Smooth muscle cell (in vitro differentiated cells): Measurements from ENCODE around the gene TMEM86A. TPM values are rescaled to one million over a fixed set of nuclear protein-coding genes. Genes with fewer than 3 reads are reported as not detected.
A peak's percentile ranks its signal among the peaks of the same experiment; 100 is the strongest.
"Not testable (repeated sequence)": the region's sequence is repeated elsewhere in the genome, so short reads cannot be mapped to it uniquely, and the experiment has no call there.

Experiments used
- DNase-seq: peaks from one replicate; lab custom pipeline; 2025; ENCODE audit not compliant: unreplicated experiment; lab: John Stamatoyannopoulos, UW
- H2AFZ ChIP-seq: fragments of 200-600 bp; sonication (generic); 2 replicates; pipeline ENCODE4 v1.6.0; 2016; ENCODE audit warnings: antibody characterized with exemption, low read depth, mild to moderate bottlenecking
- H3F3A ChIP-seq: fragments of 200-600 bp; sonication (generic); 2 replicates; pipeline ENCODE4 v1.6.0; 2017; ENCODE audit warnings: antibody characterized with exemption, low read depth
- H3K27ac ChIP-seq: fragments of 200-600 bp; sonication (generic); 2 replicates; pipeline ENCODE4 v1.5.1; 2016; ENCODE audit warnings: low read depth, mild to moderate bottlenecking
- H3K27me3 ChIP-seq: fragments of 200-600 bp; sonication (generic); 2 replicates; pipeline ENCODE4 v1.6.1; 2016; ENCODE audit warnings: low read depth, mild to moderate bottlenecking
- H3K36me3 ChIP-seq: fragments of 200-600 bp; sonication (generic); 2 replicates; pipeline ENCODE4 v1.5.1; 2016; ENCODE audit warnings: low read depth
- H3K4me1 ChIP-seq: fragments of 200-600 bp; sonication (generic); 2 replicates; pipeline ENCODE4 v1.5.1; 2016; ENCODE audit warnings: low read depth
- H3K4me2 ChIP-seq: fragments of 200-600 bp; sonication (generic); 2 replicates; pipeline ENCODE4 v1.6.0; 2016; ENCODE audit warnings: mild to moderate bottlenecking
- H3K4me3 ChIP-seq: fragments of 200-600 bp; sonication (generic); 2 replicates; pipeline ENCODE4 v1.5.1; 2016; ENCODE audit warnings: mild to moderate bottlenecking
- H3K79me2 ChIP-seq: fragments of 200-600 bp; sonication (generic); 2 replicates; pipeline ENCODE4 v1.6.0; 2016; ENCODE audit warnings: low read depth, mild to moderate bottlenecking
- H3K9ac ChIP-seq: fragments of 200-600 bp; sonication (generic); 2 replicates; pipeline ENCODE4 v1.6.0; 2016; ENCODE audit warnings: low read depth
- H3K9me3 ChIP-seq: fragments of 200-600 bp; sonication (generic); replicated peaks from 2 replicates; pipeline ENCODE4 v1.5.1; 2016; ENCODE audit warnings: low read depth
- H4K20me1 ChIP-seq: fragments of 200-600 bp; sonication (generic); 2 replicates; pipeline ENCODE4 v1.6.0; 2016; ENCODE audit warnings: low read depth
- WGBS: methylation state at CpG from one replicate; pipeline ENCODE4 v1.1.7; 2016; ENCODE audit warnings: low lambda C conversion rate; 5-methylcytosine and 5-hydroxymethylcytosine counted together
- polyA plus RNA-seq: library from polyadenylated mRNA; unstranded; fragments of >200 nt; fragmentation: Nextera tagmentation; extraction: Ambion mirVana; gene quantifications from 2 replicates; pipeline ENCODE4 v1.2.1, GENCODE V29; 2016
- total RNA-seq: library from RNA; depleted of rRNA; stranded (reverse); fragments of >200 nt; gene quantifications from 2 replicates; pipeline ENCODE4 v1.2.3, GENCODE V29; 2014
- TF ChIP-seq, protein P1 (sequence below): fragments of 200-600 bp; sonication (generic); IDR thresholded peaks from 2 replicates; pipeline ENCODE4 v1.5.1; 2017; ENCODE audit warnings: borderline replicate concordance, mild to moderate bottlenecking, antibody characterized with exemption; ENCODE audit not compliant: insufficient read depth, poor library complexity, severe bottlenecking

TMEM86A gene
- total and polyA plus RNA-seq, 2 experiments from 2014 or later, result 1.2 to 2.6 TPM

DNA sequence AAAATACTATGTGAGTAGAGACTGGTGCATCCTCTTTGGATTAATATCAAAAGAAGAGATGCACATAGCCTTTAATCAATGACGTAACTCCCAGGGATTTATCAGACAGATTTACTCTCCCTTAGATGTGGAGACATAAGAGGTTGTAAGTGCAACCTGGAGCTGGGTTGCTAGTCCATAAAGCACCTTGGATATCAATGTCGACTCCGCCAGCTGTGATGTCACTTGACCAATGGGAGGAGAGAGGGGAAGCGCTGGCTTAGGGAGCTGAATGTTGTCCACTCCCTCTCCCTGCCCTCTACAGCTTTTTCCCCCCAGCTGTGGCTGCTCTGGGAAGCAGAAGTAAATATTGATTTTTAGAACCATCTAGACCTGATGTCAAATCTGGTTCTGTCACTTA, 28.9 kb upstream of the TMEM86A start:
- TF ChIP-seq, protein P1, sequence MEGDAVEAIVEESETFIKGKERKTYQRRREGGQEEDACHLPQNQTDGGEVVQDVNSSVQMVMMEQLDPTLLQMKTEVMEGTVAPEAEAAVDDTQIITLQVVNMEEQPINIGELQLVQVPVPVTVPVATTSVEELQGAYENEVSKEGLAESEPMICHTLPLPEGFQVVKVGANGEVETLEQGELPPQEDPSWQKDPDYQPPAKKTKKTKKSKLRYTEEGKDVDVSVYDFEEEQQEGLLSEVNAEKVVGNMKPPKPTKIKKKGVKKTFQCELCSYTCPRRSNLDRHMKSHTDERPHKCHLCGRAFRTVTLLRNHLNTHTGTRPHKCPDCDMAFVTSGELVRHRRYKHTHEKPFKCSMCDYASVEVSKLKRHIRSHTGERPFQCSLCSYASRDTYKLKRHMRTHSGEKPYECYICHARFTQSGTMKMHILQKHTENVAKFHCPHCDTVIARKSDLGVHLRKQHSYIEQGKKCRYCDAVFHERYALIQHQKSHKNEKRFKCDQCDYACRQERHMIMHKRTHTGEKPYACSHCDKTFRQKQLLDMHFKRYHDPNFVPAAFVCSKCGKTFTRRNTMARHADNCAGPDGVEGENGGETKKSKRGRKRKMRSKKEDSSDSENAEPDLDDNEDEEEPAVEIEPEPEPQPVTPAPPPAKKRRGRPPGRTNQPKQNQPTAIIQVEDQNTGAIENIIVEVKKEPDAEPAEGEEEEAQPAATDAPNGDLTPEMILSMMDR, result no peak
- no peaks in the 10 kb centered on the region for H3K36me3 ChIP-seq
- H3F3A ChIP-seq, result no peaks in the 10 kb centered on the region
- 83% methylated on average over 4 of the region's 4 CpGs for whole genome bisulfite sequencing
- no peak overlapping the region for H3K27ac ChIP-seq
- no peaks in the 10 kb centered on the region for H3K79me2 ChIP-seq
- H3K27me3 ChIP-seq, result no peaks in the 10 kb centered on the region
- DNase-seq, result no peak
- H3K4me3 ChIP-seq, result no peak overlapping the region
- no peaks in the 10 kb centered on the region for H4K20me1 ChIP-seq
- no peak overlapping the region for H3K9ac ChIP-seq
- H3K4me1 ChIP-seq, result no peaks in the 10 kb centered on the region
- no peak overlapping the region for H3K4me2 ChIP-seq
- no peak overlapping the region for H2AFZ ChIP-seq
- no peaks in the 10 kb centered on the region for H3K9me3 ChIP-seq

DNA sequence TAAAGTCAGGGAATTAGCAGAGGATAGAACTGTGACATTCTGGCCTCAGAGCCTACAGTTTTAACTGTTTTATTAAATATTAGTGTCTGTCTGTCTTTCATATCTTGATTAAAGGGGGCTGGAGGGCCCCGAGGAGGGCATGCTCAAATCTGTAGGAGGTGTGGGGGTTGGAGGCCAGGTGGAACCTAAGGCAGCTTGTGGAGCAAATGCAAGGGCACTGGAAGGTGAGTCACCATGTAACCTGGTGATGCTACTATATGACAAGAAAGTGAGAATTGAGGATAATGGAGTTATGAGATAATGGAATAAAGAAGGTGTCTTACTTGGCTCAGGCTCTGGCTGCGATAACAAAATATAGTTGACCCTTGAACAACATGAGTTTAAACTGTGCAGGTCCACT, 27.3 kb upstream of the TMEM86A start:
- H3K9me3 ChIP-seq, result no peaks in the 10 kb centered on the region
- H3K9ac ChIP-seq, result no peak overlapping the region
- DNase-seq, result no peak
- no peak overlapping the region for H3K4me2 ChIP-seq
- H4K20me1 ChIP-seq, result no peaks in the 10 kb centered on the region
- TF ChIP-seq, protein P1, result no peak
- WGBS, result 93% methylated on average over 2 of the region's 2 CpGs
- H3K27me3 ChIP-seq, result no peaks in the 10 kb centered on the region
- no peaks in the 10 kb centered on the region for H3K4me1 ChIP-seq
- peak overlapping the region; percentile 12 for H3K27ac ChIP-seq
- H3K4me3 ChIP-seq, result no peak overlapping the region
- no peaks in the 10 kb centered on the region for H3F3A ChIP-seq
- no peak overlapping the region for H2AFZ ChIP-seq
- H3K36me3 ChIP-seq, result no peaks in the 10 kb centered on the region
- no peaks in the 10 kb centered on the region for H3K79me2 ChIP-seq

DNA sequence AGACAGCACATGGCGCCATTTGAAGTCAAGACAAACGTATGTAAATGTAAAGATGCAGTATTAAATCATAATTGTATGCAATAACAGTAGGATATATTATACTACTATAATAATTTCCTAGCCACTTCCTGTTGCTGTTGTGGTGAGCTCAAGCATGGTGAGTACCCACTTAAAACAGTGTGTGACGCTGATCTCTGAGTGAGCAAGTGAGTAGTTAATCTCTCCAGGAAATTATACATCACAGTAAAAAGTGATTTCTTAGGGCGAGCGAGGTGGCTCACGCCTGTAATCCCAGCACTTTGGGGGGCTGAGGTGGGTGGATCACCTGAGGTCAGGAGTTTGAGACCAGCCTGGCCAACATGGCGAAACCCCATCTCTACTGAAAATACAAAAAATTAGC, 26.4 kb upstream of the TMEM86A start:
- H3K27ac ChIP-seq, H3K9ac ChIP-seq, H3K4me2 ChIP-seq, H3K79me2 ChIP-seq, H3F3A ChIP-seq, H3K9me3 ChIP-seq, DNase-seq, H2AFZ ChIP-seq, H4K20me1 ChIP-seq, H3K27me3 ChIP-seq, H3K4me1 ChIP-seq, H3K36me3 ChIP-seq, H3K4me3 ChIP-seq: not testable (repeated sequence)
- WGBS, result 93% methylated on average over 7 of the region's 7 CpGs

DNA sequence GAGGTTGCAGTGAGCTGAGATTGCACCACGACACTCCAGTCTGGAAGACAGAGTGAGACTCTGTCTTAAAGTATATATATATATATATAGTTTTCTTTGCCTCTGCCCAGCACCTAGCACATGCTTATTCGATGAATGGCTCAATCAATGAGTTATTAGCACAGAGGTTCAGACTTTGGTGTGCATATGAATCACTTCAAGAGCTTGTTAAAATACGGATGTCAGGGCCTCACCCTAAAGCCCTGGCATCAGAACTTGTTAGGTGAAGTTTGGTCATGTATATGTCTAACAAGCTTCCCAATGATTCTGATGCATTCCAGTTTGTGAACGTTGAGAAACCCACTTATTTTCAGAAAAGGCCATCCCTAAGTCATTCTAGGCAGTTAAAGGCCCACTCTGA, 21.8 kb upstream of the TMEM86A start:
- H3F3A ChIP-seq, result no peaks in the 10 kb centered on the region
- TF ChIP-seq, protein P1, result no peak
- H3K79me2 ChIP-seq, result no peaks in the 10 kb centered on the region
- no peaks in the 10 kb centered on the region for H4K20me1 ChIP-seq
- no peaks in the 10 kb centered on the region for H3K9me3 ChIP-seq
- no peak overlapping the region for H3K4me3 ChIP-seq
- H3K27ac ChIP-seq, result no peak overlapping the region
- H3K4me2 ChIP-seq, result no peak overlapping the region
- no peaks in the 10 kb centered on the region for H3K27me3 ChIP-seq
- DNase-seq, result no peak
- no peak overlapping the region for H3K9ac ChIP-seq
- H2AFZ ChIP-seq, result no peak overlapping the region
- no peaks in the 10 kb centered on the region for H3K36me3 ChIP-seq
- no peaks in the 10 kb centered on the region for H3K4me1 ChIP-seq
- WGBS, result 77% methylated on average over 4 of the region's 4 CpGs
